ENCODE results near the gene ZNF155.

- TF ChIP-seq CTCF (IDR thresholded peaks at IDR 0.05; ENCODE audit: poor library complexity, severe bottlenecking), result peak; percentile 20
- no peak for TF ChIP-seq RAD21 (conservative IDR thresholded peaks at IDR 0.05)
- no peak for TF ChIP-seq POLR2AphosphoS5 (IDR thresholded peaks at IDR 0.05)
- no peak for TF ChIP-seq REST (IDR thresholded peaks at IDR 0.05; ENCODE audit: borderline replicate concordance)
- no peak for TF ChIP-seq EZH2 (IDR thresholded peaks at IDR 0.05; ENCODE audit: borderline replicate concordance, insufficient read depth, low read length, poor library complexity, severe bottlenecking)
- no peak for TF ChIP-seq EP300 (conservative IDR thresholded peaks at IDR 0.05; ENCODE audit: poor library complexity, severe bottlenecking)
Observed at GRCh38 chr19:44003461-44004009, 19.5 kb downstream of the ZNF155 start.
